ENCODE measurements around the gene LCN10. TPM values are rescaled to one million over a fixed set of nuclear protein-coding genes. Genes with fewer than 3 reads are reported as not detected.

Gene LCN10
- total and polyA plus RNA-seq, 2 experiments from 2014 or later = not detected

GRCh38 chr9:136726118-136726517 lies 16.6 kb downstream of the LCN10 start:
- H3K79me2 ChIP-seq = peaks cover 53% of the 10 kb centered on the region
- H3K4me2 ChIP-seq = peak overlapping the region; percentile 98
- peaks cover 64% of the 10 kb centered on the region for H4K20me1 ChIP-seq (ENCODE audit: insufficient read depth, poor library complexity, severe bottlenecking)
- WGBS (ENCODE audit: low lambda C conversion rate, missing lambda C conversion rate) = 62% methylated on average over 16 of the region's 16 CpGs
- H3K9me2 ChIP-seq (replicated peaks; ENCODE audit: insufficient read depth) = no peaks in the 10 kb centered on the region
- H3K4me3 ChIP-seq = peak overlapping the region; percentile 19
- no peaks in the 10 kb centered on the region for H3K27me3 ChIP-seq
- no peak overlapping the region for H2AFZ ChIP-seq
- peaks cover 23% of the 10 kb centered on the region for H3K4me1 ChIP-seq (ENCODE audit: insufficient read depth)
- peak overlapping the region; percentile 73 for H3K27ac ChIP-seq
- no peak for DNase-seq (ENCODE audit: low spot score)
- no peaks in the 10 kb centered on the region for H3K36me3 ChIP-seq (replicated peaks; ENCODE audit: insufficient read depth, low read depth)
- no peaks in the 10 kb centered on the region for H3K9me3 ChIP-seq (ENCODE audit: low read depth)
- no peak for TF ChIP-seq EZH2phosphoT487 (IDR thresholded peaks at IDR 0.05; ENCODE audit: low read depth, severe bottlenecking, unreplicated experiment)
- no peak for TF ChIP-seq EZH2 (IDR thresholded peaks at IDR 0.05; ENCODE audit: borderline replicate concordance)
- no peak for TF ChIP-seq CTCF (IDR thresholded peaks at IDR 0.05; ENCODE audit: poor library complexity)

GRCh38 chr9:136725612-136726011 lies 17.1 kb downstream of the LCN10 start:
- Histone ChIP-seq H3K9me2 (replicated peaks; ENCODE audit: insufficient read depth) (no peaks in the 10 kb centered on the region), H3K4me2 (peak overlapping the region; percentile 98), H3K79me2 (peaks cover 48% of the 10 kb centered on the region), H3K27me3 (no peaks in the 10 kb centered on the region), H3K27ac (peak overlapping the region; percentile 73), H3K4me3 (peak overlapping the region; percentile 19), H4K20me1 (ENCODE audit: insufficient read depth, poor library complexity, severe bottlenecking) (peaks cover 65% of the 10 kb centered on the region), H2AFZ (no peak overlapping the region), H3K4me1 (ENCODE audit: insufficient read depth) (peaks cover 28% of the 10 kb centered on the region), H3K36me3 (replicated peaks; ENCODE audit: insufficient read depth, low read depth) (no peaks in the 10 kb centered on the region), H3K9me3 (ENCODE audit: low read depth) (no peaks in the 10 kb centered on the region)
- peak; percentile 65 for DNase-seq (ENCODE audit: low spot score)
- TF ChIP-seq EZH2phosphoT487 (IDR thresholded peaks at IDR 0.05; ENCODE audit: low read depth, severe bottlenecking, unreplicated experiment) (no peak), EZH2 (IDR thresholded peaks at IDR 0.05; ENCODE audit: borderline replicate concordance) (no peak), CTCF (IDR thresholded peaks at IDR 0.05; ENCODE audit: poor library complexity) (no peak)
- WGBS (ENCODE audit: low lambda C conversion rate, missing lambda C conversion rate) = 39% methylated on average over 10 of the region's 10 CpGs

- no peak for TF ChIP-seq CTCF (IDR thresholded peaks at IDR 0.05; ENCODE audit: poor library complexity)
- TF ChIP-seq EZH2phosphoT487 (IDR thresholded peaks at IDR 0.05; ENCODE audit: low read depth, severe bottlenecking, unreplicated experiment) = no peak
- TF ChIP-seq EZH2 (IDR thresholded peaks at IDR 0.05; ENCODE audit: borderline replicate concordance) = no peak
- Histone ChIP-seq H3K27me3 (no peaks in the 10 kb centered on the region), H4K20me1 (ENCODE audit: insufficient read depth, poor library complexity, severe bottlenecking) (peaks cover 65% of the 10 kb centered on the region), H3K4me3 (no peak overlapping the region), H3K36me3 (replicated peaks; ENCODE audit: insufficient read depth, low read depth) (no peaks in the 10 kb centered on the region), H3K4me2 (peak overlapping the region; percentile 2), H3K9me3 (ENCODE audit: low read depth) (no peaks in the 10 kb centered on the region), H3K4me1 (ENCODE audit: insufficient read depth) (peaks cover 33% of the 10 kb centered on the region), H3K27ac (no peak overlapping the region), H3K79me2 (peaks cover 40% of the 10 kb centered on the region), H2AFZ (no peak overlapping the region), H3K9me2 (replicated peaks; ENCODE audit: insufficient read depth) (no peaks in the 10 kb centered on the region)
- no peak for DNase-seq (ENCODE audit: low spot score)
- WGBS (ENCODE audit: low lambda C conversion rate, missing lambda C conversion rate) = 95% methylated on average over 7 of the region's 7 CpGs
Observed at GRCh38 chr9:136724772-136725171, 18.0 kb downstream of the LCN10 start.

GRCh38 chr9:136723989-136724388 lies 18.8 kb downstream of the LCN10 start:
- no peaks in the 10 kb centered on the region for H3K9me3 ChIP-seq (ENCODE audit: low read depth)
- H3K4me3 ChIP-seq = no peak overlapping the region
- no peak for DNase-seq (ENCODE audit: low spot score)
- no peak overlapping the region for H3K4me2 ChIP-seq
- no peaks in the 10 kb centered on the region for H3K36me3 ChIP-seq (replicated peaks; ENCODE audit: insufficient read depth, low read depth)
- WGBS (ENCODE audit: low lambda C conversion rate, missing lambda C conversion rate) = 93% methylated on average over 8 of the region's 8 CpGs
- H3K9me2 ChIP-seq (replicated peaks; ENCODE audit: insufficient read depth) = no peaks in the 10 kb centered on the region
- no peak overlapping the region for H3K27ac ChIP-seq
- H4K20me1 ChIP-seq (ENCODE audit: insufficient read depth, poor library complexity, severe bottlenecking) = peaks cover 65% of the 10 kb centered on the region
- H2AFZ ChIP-seq = no peak overlapping the region
- H3K79me2 ChIP-seq = peaks cover 32% of the 10 kb centered on the region
- H3K4me1 ChIP-seq (ENCODE audit: insufficient read depth) = peaks cover 30% of the 10 kb centered on the region
- TF ChIP-seq EZH2 (IDR thresholded peaks at IDR 0.05; ENCODE audit: borderline replicate concordance) (no peak), EZH2phosphoT487 (IDR thresholded peaks at IDR 0.05; ENCODE audit: low read depth, severe bottlenecking, unreplicated experiment) (no peak), CTCF (IDR thresholded peaks at IDR 0.05; ENCODE audit: poor library complexity) (no peak)
- no peaks in the 10 kb centered on the region for H3K27me3 ChIP-seq

Data from hepatocyte (in vitro differentiated cells).